Heart left ventricle (tissue), 13 donors: ENCODE measurements around the gene TSHZ1.

Experiments used
- POLR2A ChIP-seq, 2 donors: fragments of 450-650 bp; IDR thresholded peaks; one replicate each; pipeline ENCODE4 v1.6.1; 2017; ENCODE audit warnings: antibody characterized with exemption in 2 of 2, mild to moderate bottlenecking in 2 of 2, moderate library complexity in 2 of 2
- TF ChIP-seq, protein P1 (sequence below), 12 donors: fragments of 200-600 bp; sonication (generic) in 4 of 12; IDR thresholded peaks; one replicate each; pipeline versions ENCODE4 v1.5.0 to v1.8.0; 2018 to 2022; ENCODE audit warnings: antibody characterized with exemption in 12 of 12, mild to moderate bottlenecking in 5 of 12
- donor health status: ischemic (EF 13 %, LVEDD 7.1; RV severe dilation, severe dysfunction).
- donor health status: DM: no; HTN: yes; CAD: no.
- donor health status: DM: no; HTN: no; CAD: no.
- donor health status: ischemic (EF 25% LVEDD 6.9; RV normal size, moderate dysfunction).
- donor health status: ischemic (EF 25% LVEDD 5.7; RV mildly dilated, moderate dysfunction).
- donor health status: ischemic (EF 35%, LVEDD 5.7; RV mildly dilated, moderate dysfunction).
- donor health status: nonischemic (EF 11% LVEDD 7.7; RV severe dilation, severe dysfunction).
- donor health status: DM: yes; HTN: yes; CAD: no.
- donor health status: PGD.
- donor health status: ischemic (EF 29% LVEDD 5.4; RV normal size, mild dysfunction).
- donor health status: nonischemic (EF 23%, LVEDD 6.1; RV moderate dilation, normal function).

DNA sequence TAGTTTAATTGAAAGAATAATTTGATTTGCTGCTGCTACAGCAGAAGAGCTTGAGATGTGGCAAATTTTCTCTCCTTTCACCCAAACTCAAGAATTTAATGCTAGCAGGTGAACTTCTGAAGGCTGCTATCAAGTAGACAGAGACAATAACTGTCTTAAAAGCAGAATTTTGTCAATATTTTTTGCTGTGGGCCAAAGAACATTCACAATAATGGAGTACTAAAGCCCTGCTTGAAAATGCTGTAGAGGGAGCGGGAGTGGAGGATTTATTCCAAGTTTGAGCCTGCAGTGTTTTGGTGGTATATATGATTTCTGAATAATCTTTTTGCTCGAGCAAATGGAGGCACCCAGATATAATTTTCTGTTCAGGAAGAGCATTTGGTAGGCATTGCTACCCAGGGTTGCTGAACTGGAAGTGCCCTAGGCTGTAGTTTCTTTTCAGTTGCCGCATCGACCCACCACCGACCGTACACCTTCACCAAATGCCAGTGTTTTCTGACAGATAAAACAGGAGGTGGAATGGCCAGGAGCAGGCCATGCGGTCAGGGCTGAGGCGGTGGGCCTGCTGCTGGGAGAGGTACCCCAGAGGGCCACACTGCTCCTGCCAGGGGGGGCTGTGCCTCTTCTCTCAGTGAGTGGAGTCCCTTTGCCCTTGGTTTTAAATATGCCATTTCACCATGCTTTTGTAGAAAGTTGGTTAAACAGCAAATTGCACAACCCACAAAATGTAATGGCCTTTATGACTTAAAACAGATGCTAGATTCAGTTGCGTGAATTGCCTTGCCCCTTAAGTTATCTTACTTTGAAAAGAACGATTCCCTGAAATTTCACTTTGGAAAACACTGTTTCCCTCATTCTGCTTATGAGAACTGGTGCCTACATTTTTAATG, 36.4 kb downstream of the TSHZ1 start:
- TF ChIP-seq, protein P1, sequence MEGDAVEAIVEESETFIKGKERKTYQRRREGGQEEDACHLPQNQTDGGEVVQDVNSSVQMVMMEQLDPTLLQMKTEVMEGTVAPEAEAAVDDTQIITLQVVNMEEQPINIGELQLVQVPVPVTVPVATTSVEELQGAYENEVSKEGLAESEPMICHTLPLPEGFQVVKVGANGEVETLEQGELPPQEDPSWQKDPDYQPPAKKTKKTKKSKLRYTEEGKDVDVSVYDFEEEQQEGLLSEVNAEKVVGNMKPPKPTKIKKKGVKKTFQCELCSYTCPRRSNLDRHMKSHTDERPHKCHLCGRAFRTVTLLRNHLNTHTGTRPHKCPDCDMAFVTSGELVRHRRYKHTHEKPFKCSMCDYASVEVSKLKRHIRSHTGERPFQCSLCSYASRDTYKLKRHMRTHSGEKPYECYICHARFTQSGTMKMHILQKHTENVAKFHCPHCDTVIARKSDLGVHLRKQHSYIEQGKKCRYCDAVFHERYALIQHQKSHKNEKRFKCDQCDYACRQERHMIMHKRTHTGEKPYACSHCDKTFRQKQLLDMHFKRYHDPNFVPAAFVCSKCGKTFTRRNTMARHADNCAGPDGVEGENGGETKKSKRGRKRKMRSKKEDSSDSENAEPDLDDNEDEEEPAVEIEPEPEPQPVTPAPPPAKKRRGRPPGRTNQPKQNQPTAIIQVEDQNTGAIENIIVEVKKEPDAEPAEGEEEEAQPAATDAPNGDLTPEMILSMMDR (IDR thresholded peaks at IDR 0.05): no peak
- TF ChIP-seq POLR2A (IDR thresholded peaks at IDR 0.05): no peak
